Activated T-cell treated with anti-CD3 and anti-CD28 coated beads, Interleukin-2, amount 50 U/mL, for 1 hour (primary cell): ENCODE measurements around the gene PLD5.
"Not testable (repeated sequence)": the region's sequence is repeated elsewhere in the genome, so short reads cannot be mapped to it uniquely, and the experiment has no call there.

Source experiments
- DNase-seq: peaks from one replicate; pipeline ENCODE4 v3.0.0-alpha.2; 2020

Gene PLD5

GRCh38 chr1:242205622-242206489 lies 318.6 kb downstream of the PLD5 start:
- DNase-seq = no peak

GRCh38 chr1:242203262-242203661 lies 321.2 kb downstream of the PLD5 start:
- no peak for DNase-seq

- DNase-seq = no peak
Observed at GRCh38 chr1:242201090-242201489, 323.4 kb downstream of the PLD5 start.

- no peak for DNase-seq
Observed at GRCh38 chr1:242199776-242200458, 324.6 kb downstream of the PLD5 start.

GRCh38 chr1:242197907-242198820 lies 326.3 kb downstream of the PLD5 start:
- DNase-seq = no peak

- DNase-seq = no peak
Observed at GRCh38 chr1:242196914-242197313, 327.6 kb downstream of the PLD5 start.

- no peak for DNase-seq
Observed at GRCh38 chr1:242196101-242196500, 328.4 kb downstream of the PLD5 start.

GRCh38 chr1:242189591-242189990 lies 334.9 kb downstream of the PLD5 start:
- DNase-seq = no peak

- DNase-seq = no peak
Observed at GRCh38 chr1:242187816-242188215, 336.7 kb downstream of the PLD5 start.

GRCh38 chr1:242187171-242187570 lies 337.3 kb downstream of the PLD5 start:
- DNase-seq = no peak

GRCh38 chr1:242185731-242186130 lies 338.8 kb downstream of the PLD5 start:
- no peak for DNase-seq

GRCh38 chr1:242184955-242185354 lies 339.5 kb downstream of the PLD5 start:
- no peak for DNase-seq

- not testable (repeated sequence) for DNase-seq
Observed at GRCh38 chr1:242179767-242180166, 344.7 kb downstream of the PLD5 start.

- DNase-seq = no peak
Observed at GRCh38 chr1:242178924-242179708, 345.4 kb downstream of the PLD5 start.

GRCh38 chr1:242178436-242178835 lies 346.1 kb downstream of the PLD5 start:
- DNase-seq = no peak

GRCh38 chr1:242162140-242162539 lies 362.4 kb downstream of the PLD5 start:
- DNase-seq = no peak

GRCh38 chr1:242147096-242147976 lies 377.2 kb downstream of the PLD5 start:
- DNase-seq = no peak

GRCh38 chr1:242146652-242147051 lies 377.8 kb downstream of the PLD5 start:
- no peak for DNase-seq

- DNase-seq = no peak
Observed at GRCh38 chr1:242140836-242141235, 383.7 kb downstream of the PLD5 start.

- no peak for DNase-seq
Observed at GRCh38 chr1:242139986-242140385, 384.5 kb downstream of the PLD5 start.

- no peak for DNase-seq
Observed at GRCh38 chr1:242139442-242139841, 385.1 kb downstream of the PLD5 start.
